ENCODE results near the gene NFASC. TPM values are rescaled to one million over a fixed set of nuclear protein-coding genes. Genes with fewer than 3 reads are reported as not detected.

NFASC gene
- total RNA-seq, 1 experiment from 2014 or later, result 16.9 TPM

DNA sequence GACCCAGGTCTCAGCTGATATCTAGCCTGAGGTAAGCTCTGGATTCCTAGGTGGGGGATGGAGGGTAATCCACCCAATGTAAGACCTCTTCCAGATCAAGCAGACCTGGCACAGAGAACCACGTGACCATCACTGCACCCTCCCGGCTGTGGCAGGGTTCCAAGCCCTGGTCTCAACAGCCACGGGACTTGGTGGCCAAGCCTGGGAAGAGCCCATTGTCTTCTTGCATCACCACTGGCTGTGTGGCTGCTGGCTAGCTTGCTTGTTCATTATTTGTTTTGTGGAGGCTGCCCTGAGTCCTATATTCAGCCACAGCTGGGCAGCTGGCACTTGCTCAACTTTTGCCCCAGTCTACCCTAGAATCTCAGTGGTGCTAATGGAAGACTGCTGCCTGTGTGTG lies 24.1 kb upstream of the NFASC start:
- CTCF ChIA-PET, result no interaction called here
- BruUV-seq (replicated peaks), result no TSS peak

DNA sequence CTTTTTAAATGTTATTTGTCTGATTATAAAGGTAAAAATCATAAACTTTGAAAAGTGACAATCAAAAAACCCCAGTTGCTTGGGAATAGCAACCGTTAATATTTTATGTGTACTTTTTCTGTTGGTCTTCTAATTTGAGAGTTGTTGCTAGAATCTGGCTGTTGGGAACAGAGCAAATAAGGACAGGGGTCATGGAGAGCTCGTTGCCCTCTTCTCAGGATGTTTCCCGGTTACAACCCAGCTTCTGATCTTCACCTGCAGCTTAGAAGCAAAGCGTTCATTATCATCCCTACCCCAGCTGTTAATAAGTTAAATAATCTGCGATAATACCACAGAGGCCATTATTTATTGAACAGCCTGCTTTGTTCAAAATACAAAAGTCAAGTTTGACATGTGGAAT lies 22.1 kb upstream of the NFASC start:
- POLR2A ChIA-PET, result no interaction called here

More for the DNA sequence above, 24.1 kb upstream of the NFASC start:
- Histone ChIP-seq H3K27me3 (ENCODE audit: control insufficient read depth, insufficient read depth, low read length) (no peaks in the 10 kb centered on the region), H3K9me3 (ENCODE audit: control insufficient read depth, insufficient read depth, low read depth, low read length) (no peaks in the 10 kb centered on the region), H3K36me3 (ENCODE audit: control insufficient read depth, insufficient read depth, low read length) (no peaks in the 10 kb centered on the region), H3K4me1 (ENCODE audit: control insufficient read depth, insufficient read depth, low read length) (no peaks in the 10 kb centered on the region), H3K27ac (ENCODE audit: low read length) (no peak overlapping the region), H3K4me3 (ENCODE audit: low read depth in 2 of 2, low read length in 2 of 2) (no peak overlapping the region)
- POLR2A ChIA-PET, result no interaction called here
- DNase-seq (ENCODE audit: low read depth, low spot score) (no peak), ATAC-seq (no peak)
- intact Hi-C loops (cut with micrococcal nuclease; ENCODE audit: unreplicated experiment), result no loop called here
- in situ Hi-C loops (cut with HindIII; ENCODE audit: low pct_unique_long_range_greater_than_20kb, low sequenced_read_pairs), result no loop called here
- TF ChIP-seq, protein P1, sequence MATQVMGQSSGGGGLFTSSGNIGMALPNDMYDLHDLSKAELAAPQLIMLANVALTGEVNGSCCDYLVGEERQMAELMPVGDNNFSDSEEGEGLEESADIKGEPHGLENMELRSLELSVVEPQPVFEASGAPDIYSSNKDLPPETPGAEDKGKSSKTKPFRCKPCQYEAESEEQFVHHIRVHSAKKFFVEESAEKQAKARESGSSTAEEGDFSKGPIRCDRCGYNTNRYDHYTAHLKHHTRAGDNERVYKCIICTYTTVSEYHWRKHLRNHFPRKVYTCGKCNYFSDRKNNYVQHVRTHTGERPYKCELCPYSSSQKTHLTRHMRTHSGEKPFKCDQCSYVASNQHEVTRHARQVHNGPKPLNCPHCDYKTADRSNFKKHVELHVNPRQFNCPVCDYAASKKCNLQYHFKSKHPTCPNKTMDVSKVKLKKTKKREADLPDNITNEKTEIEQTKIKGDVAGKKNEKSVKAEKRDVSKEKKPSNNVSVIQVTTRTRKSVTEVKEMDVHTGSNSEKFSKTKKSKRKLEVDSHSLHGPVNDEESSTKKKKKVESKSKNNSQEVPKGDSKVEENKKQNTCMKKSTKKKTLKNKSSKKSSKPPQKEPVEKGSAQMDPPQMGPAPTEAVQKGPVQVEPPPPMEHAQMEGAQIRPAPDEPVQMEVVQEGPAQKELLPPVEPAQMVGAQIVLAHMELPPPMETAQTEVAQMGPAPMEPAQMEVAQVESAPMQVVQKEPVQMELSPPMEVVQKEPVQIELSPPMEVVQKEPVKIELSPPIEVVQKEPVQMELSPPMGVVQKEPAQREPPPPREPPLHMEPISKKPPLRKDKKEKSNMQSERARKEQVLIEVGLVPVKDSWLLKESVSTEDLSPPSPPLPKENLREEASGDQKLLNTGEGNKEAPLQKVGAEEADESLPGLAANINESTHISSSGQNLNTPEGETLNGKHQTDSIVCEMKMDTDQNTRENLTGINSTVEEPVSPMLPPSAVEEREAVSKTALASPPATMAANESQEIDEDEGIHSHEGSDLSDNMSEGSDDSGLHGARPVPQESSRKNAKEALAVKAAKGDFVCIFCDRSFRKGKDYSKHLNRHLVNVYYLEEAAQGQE (IDR thresholded peaks at IDR 0.05; ENCODE audit: insufficient read depth in 1 of 2, low read depth in 2 of 2, low read length in 1 of 2), result no peak
- TF ChIP-seq TCF7L2 (IDR thresholded peaks at IDR 0.05; ENCODE audit: low read depth, low read length) (no peak), POLR2AphosphoS5 (IDR thresholded peaks at IDR 0.05; ENCODE audit: low read depth, low read length) (no peak), CTCF (IDR thresholded peaks at IDR 0.05) (no peak), SIN3A (IDR thresholded peaks at IDR 0.05; ENCODE audit: borderline replicate concordance, insufficient read depth, low read depth, low read length) (no peak)

More for the DNA sequence above, 22.1 kb upstream of the NFASC start:
- in situ Hi-C loops (cut with HindIII; ENCODE audit: low pct_unique_long_range_greater_than_20kb, low sequenced_read_pairs), result no loop called here
- ATAC-seq (no peak), DNase-seq (ENCODE audit: low read depth, low spot score) (no peak)
- no peak overlapping the region for H3K4me3 ChIP-seq (ENCODE audit: low read depth in 2 of 2, low read length in 2 of 2)
- no peak overlapping the region for H3K27ac ChIP-seq (ENCODE audit: low read length)
- H3K27me3 ChIP-seq (ENCODE audit: control insufficient read depth, insufficient read depth, low read length), result no peaks in the 10 kb centered on the region
- no peaks in the 10 kb centered on the region for H3K4me1 ChIP-seq (ENCODE audit: control insufficient read depth, insufficient read depth, low read length)
- H3K36me3 ChIP-seq (ENCODE audit: control insufficient read depth, insufficient read depth, low read length), result no peaks in the 10 kb centered on the region
- BruUV-seq (replicated peaks), result no TSS peak
- TF ChIP-seq CTCF (IDR thresholded peaks at IDR 0.05) (no peak), POLR2AphosphoS5 (IDR thresholded peaks at IDR 0.05; ENCODE audit: low read depth, low read length) (no peak), SIN3A (IDR thresholded peaks at IDR 0.05; ENCODE audit: borderline replicate concordance, insufficient read depth, low read depth, low read length) (no peak), TCF7L2 (IDR thresholded peaks at IDR 0.05; ENCODE audit: low read depth, low read length) (no peak)
- TF ChIP-seq, protein P1 (IDR thresholded peaks at IDR 0.05; ENCODE audit: insufficient read depth in 1 of 2, low read depth in 2 of 2, low read length in 1 of 2), result no peak
- CTCF ChIA-PET, result no interaction called here
- intact Hi-C loops (cut with micrococcal nuclease; ENCODE audit: unreplicated experiment), result no loop called here
- H3K9me3 ChIP-seq (ENCODE audit: control insufficient read depth, insufficient read depth, low read depth, low read length), result no peaks in the 10 kb centered on the region
